ENCODE data around the gene CASS4. TPM values are rescaled to one million over a fixed set of nuclear protein-coding genes. Genes with fewer than 3 reads are reported as not detected.

Gene CASS4
- total RNA-seq, 4 donors from 2014 or later = 0.62 to 9.1 (median 3.7) TPM

DNA sequence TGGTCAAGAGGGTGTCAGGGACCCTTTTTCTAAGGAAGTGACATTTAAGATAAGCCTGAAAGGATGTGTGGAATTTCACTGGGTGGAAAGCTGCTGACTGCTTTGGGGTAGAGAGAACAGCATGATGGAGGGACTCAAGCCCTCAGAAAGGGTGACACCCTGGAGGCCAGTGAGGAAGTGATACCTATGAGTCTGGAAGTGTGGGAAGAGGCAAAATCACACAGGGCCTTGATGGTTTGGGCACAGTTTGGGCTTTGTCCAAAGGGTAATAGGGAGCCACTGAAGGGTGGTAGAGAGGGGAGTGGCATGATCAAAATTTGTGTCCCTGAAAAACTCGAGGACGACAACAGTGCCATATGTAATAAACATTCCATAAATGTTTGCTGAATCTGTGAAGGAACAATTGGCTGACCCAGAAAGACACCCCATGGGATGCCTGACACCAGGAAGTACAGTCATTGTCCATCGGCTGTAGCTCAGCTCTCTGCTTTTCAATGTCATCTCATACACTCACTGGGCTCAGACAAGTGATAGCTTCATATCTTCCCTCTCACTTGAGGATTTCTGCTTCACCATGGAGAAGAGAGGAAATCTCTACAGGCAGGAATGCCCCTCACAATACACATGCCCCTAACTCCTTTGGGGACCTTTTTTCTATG is 21.3 kb downstream of the CASS4 start:
- TF ChIP-seq, protein P1, sequence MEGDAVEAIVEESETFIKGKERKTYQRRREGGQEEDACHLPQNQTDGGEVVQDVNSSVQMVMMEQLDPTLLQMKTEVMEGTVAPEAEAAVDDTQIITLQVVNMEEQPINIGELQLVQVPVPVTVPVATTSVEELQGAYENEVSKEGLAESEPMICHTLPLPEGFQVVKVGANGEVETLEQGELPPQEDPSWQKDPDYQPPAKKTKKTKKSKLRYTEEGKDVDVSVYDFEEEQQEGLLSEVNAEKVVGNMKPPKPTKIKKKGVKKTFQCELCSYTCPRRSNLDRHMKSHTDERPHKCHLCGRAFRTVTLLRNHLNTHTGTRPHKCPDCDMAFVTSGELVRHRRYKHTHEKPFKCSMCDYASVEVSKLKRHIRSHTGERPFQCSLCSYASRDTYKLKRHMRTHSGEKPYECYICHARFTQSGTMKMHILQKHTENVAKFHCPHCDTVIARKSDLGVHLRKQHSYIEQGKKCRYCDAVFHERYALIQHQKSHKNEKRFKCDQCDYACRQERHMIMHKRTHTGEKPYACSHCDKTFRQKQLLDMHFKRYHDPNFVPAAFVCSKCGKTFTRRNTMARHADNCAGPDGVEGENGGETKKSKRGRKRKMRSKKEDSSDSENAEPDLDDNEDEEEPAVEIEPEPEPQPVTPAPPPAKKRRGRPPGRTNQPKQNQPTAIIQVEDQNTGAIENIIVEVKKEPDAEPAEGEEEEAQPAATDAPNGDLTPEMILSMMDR (IDR thresholded peaks at IDR 0.05) = no peak
- no peak for TF ChIP-seq POLR2A (IDR thresholded peaks at IDR 0.05)
- no peaks in the 10 kb centered on the region for H3K9me3 ChIP-seq
- no peak overlapping the region for H3K4me3 ChIP-seq
- intact Hi-C loops (cut with DNase I; ENCODE audit: low total_unique reads) = no loop called here
- H3K4me1 ChIP-seq = no peaks in the 10 kb centered on the region
- no peak overlapping the region for H3K27ac ChIP-seq
- no peaks in the 10 kb centered on the region for H3K27me3 ChIP-seq
- no peaks in the 10 kb centered on the region for H3K36me3 ChIP-seq
- no peak for DNase-seq

DNA sequence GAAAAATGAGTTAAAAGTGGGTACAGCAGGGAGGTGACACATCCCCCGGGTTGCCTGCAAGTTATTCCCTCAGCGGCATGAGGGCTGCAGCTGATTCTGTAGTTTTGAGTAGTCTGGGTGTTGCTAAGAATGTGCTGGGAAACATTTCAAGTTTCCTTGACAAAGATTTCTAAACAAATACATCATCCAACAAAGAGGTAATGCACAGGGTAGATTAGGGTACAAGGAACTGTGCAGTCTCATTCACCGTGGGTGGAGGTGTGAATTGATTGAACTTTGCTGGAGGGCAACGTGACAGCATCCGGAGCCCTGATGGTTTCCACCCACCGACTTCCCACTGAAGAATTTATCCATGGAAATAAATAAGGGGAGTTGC is 21.8 kb downstream of the CASS4 start:
- intact Hi-C loops (cut with DNase I; ENCODE audit: low total_unique reads) = no loop called here
- no peaks in the 10 kb centered on the region for H3K36me3 ChIP-seq
- no peaks in the 10 kb centered on the region for H3K27me3 ChIP-seq
- H3K4me3 ChIP-seq = no peak overlapping the region
- TF ChIP-seq, protein P1 (IDR thresholded peaks at IDR 0.05) = no peak
- no peak for TF ChIP-seq POLR2A (IDR thresholded peaks at IDR 0.05)
- DNase-seq = no peak
- H3K4me1 ChIP-seq = no peaks in the 10 kb centered on the region
- no peaks in the 10 kb centered on the region for H3K9me3 ChIP-seq
- no peak overlapping the region for H3K27ac ChIP-seq

DNA sequence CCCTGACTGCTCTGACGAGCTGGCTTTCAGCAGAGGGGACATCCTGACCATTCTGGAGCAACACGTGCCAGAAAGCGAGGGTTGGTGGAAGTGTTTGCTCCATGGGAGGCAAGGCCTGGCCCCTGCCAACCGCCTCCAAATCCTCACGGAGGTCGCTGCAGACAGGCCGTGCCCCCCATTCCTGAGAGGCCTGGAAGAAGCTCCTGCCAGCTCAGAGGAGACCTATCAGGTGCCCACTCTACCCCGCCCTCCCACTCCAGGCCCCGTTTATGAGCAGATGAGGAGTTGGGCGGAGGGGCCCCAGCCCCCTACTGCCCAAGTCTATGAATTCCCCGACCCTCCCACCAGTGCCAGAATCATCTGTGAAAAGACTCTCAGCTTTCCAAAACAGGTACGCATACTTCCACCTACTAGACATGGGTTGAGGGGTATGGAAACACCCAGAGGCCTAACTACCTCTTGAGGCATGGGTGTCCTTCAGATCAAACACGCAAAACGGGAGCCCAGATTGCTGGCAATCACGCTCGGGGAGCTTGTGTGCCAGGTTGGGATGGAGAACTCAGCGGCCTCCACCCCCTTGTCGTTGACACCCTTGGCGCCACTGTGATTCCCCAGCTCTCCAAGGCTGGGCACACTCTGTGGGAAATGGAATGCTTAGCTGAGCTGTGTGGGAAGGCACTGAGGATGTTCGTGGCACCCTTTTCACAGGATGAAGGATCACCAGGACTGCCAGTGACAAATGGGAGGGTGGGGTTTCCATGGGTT is 25.3 kb downstream of the CASS4 start:
- DNase-seq = no peak
- no peaks in the 10 kb centered on the region for H3K9me3 ChIP-seq
- H3K36me3 ChIP-seq = no peaks in the 10 kb centered on the region
- H3K27ac ChIP-seq = no peak overlapping the region
- intact Hi-C loops (cut with DNase I; ENCODE audit: low total_unique reads) = no loop called here
- H3K27me3 ChIP-seq = no peaks in the 10 kb centered on the region
- TF ChIP-seq, protein P1 (IDR thresholded peaks at IDR 0.05) = no peak
- no peak for TF ChIP-seq POLR2A (IDR thresholded peaks at IDR 0.05)
- H3K4me1 ChIP-seq = no peaks in the 10 kb centered on the region
- H3K4me3 ChIP-seq = no peak overlapping the region

DNA sequence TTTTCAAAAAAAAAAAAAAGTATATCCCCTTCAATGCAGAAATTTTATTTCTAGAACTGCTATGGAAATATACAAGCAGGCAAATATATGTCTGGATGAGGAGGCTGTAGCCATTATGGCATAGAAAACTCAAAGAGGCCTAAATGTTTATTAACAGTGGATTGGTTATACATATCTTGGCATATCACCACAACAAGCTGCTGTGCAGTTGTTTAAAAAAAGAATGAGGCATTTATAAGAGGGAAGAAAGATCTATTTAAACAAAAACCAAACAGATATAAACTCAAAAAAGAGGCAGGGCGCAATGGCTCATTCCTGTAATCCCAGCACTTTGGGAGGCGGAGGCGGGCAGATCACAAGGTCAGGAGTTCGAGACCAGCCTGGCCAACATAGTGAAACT is 26.2 kb downstream of the CASS4 start:
- DNase-seq = no peak
- Histone ChIP-seq H3K4me3 (no peak overlapping the region), H3K4me1 (no peaks in the 10 kb centered on the region), H3K27me3 (no peaks in the 10 kb centered on the region), H3K27ac (no peak overlapping the region), H3K9me3 (no peaks in the 10 kb centered on the region), H3K36me3 (no peaks in the 10 kb centered on the region)
- no peak for TF ChIP-seq POLR2A (IDR thresholded peaks at IDR 0.05)
- TF ChIP-seq, protein P1 (IDR thresholded peaks at IDR 0.05) = no peak
- intact Hi-C loops (cut with DNase I; ENCODE audit: low total_unique reads) = no loop called here

DNA sequence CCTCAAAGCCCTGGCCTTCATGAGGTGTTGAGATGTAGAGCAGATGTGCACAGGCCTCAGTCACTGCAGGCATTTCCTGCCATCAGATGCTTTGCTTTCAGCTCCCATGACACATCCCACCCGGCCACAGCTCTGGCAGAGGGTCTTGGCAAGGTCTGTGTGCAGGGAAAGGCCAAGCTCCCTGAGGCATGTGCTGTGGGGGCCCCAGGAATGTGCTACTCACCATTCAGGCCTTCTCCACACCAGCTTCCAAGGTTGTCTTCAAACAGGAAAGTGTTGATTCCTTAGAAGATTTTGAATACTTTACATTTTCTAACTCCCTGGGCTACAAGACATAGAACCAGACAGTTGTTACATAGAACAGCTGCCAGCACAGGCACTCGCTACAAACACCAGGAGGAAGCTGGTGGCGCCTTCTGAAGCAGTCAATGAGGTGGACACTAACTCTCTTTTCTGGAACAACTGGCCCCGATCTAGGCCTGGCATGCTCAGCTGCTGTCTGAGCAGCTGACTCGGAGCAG is 27.8 kb downstream of the CASS4 start:
- Histone ChIP-seq H3K27ac (no peak overlapping the region), H3K4me1 (no peaks in the 10 kb centered on the region), H3K27me3 (no peaks in the 10 kb centered on the region), H3K4me3 (no peak overlapping the region), H3K36me3 (no peaks in the 10 kb centered on the region), H3K9me3 (no peaks in the 10 kb centered on the region)
- DNase-seq = no peak
- TF ChIP-seq, protein P1 (IDR thresholded peaks at IDR 0.05) = no peak
- no peak for TF ChIP-seq POLR2A (IDR thresholded peaks at IDR 0.05)
- intact Hi-C loops (cut with DNase I; ENCODE audit: low total_unique reads) = no loop called here

Data from uterus (tissue), 4 donors.